Subcutaneous adipose tissue (tissue), 4 donors: ENCODE data around the gene WDCP. TPM values are rescaled to one million over a fixed set of nuclear protein-coding genes. Genes with fewer than 3 reads are reported as not detected.

Experiments used
- CTCF ChIP-seq: fragments of 450-650 bp; IDR thresholded peaks from one replicate; pipeline ENCODE4 v1.5.1; 2016; ENCODE audit warnings: low read depth, mild to moderate bottlenecking, control low read depth, antibody characterized with exemption, moderate library complexity
- total RNA-seq, 4 donors: library from RNA; depleted of rRNA; stranded (reverse); fragments of >200 nt; gene quantifications; one replicate each; pipeline ENCODE4 v1.1.0, GENCODE V29; 2016

The WDCP gene
- total RNA-seq, 4 donors from 2014 or later = 3.8 to 6.5 (median 5.1) TPM

DNA sequence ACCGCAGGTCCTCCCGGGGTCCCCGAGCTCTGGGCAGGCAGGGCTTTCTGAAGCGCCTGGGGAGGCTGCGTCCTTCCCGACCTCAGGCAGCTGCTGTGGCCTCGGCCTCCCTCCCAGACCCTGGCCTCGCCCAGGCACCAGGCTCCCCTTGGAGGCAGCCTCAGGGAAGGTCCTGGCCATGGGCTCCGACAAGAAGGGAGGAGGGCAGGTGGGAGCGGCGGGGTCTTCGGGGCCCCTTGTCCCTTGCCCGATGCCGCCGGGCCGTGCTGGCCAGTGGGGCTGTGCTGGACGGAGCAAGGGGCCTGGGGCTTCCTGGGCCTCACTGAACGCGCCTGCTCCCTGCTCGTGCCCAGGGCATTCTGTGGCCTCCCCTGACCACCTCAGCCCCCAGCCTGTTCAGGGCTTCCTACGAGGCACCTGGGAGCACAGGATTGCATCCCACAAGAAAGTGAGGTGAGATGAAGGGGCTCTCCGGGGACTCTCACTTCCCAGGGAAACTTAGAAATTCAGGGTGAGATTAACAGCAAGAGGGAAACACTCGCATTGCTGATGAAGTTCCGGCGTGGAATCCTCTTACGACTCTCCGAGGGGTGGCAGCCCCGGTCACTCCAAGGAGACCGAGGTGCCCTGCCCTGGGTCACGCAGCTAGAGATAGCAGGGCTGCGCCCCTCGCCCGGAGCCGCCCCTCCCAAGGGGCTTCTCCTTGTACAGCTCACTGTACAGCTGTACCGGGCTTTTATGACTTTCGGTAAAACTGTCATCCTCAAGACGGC lies 36.5 kb downstream of the WDCP start:
- TF ChIP-seq CTCF = no peak

GRCh38 chr2:24009680-24010476 lies 37.3 kb downstream of the WDCP start, which contains the start of gene MFSD2B:
Gene MFSD2B, plus strand, starts transcription at chr2:24010085. Its CDS starts 12 bp downstream, at chr2:24010097.
- TF ChIP-seq CTCF = no peak

- TF ChIP-seq CTCF = no peak
Measured at GRCh38 chr2:24009367-24009679, 37.9 kb downstream of the WDCP start.

GRCh38 chr2:24008672-24009366 lies 38.4 kb downstream of the WDCP start:
- no peak for TF ChIP-seq CTCF

GRCh38 chr2:24007693-24008092 lies 39.5 kb downstream of the WDCP start:
- TF ChIP-seq CTCF = no peak

GRCh38 chr2:23994567-23994966 lies 52.6 kb downstream of the WDCP start:
- TF ChIP-seq CTCF = no peak

DNA sequence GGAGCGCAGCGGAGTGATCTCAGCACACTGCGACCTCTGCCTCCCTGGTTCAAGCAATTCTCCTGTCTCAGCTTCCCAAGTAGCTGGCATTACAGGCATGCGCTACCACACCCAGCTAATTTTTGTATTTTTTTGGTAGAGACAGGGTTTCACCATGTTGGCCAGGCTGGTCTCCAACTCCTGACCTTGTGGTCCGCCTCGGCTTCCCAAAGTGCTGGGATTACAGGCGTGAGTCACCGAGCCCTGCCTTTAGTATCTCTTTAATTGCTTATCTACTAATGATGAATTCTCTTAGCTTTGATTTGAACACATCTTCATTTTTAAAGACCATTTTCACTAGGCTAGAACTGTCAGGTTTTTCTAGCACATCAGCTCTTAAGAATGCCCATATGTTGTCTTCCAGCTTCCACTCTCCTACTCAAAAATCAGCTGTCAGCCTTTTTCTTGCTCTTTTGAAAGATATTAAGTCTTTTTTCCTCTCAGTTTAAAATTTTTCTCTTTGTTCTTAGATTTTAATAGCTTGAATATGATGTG lies 53.4 kb downstream of the WDCP start:
- no peak for TF ChIP-seq CTCF
